ENCODE measurements around the gene CRACR2A. TPM values are rescaled to one million over a fixed set of nuclear protein-coding genes. Genes with fewer than 3 reads are reported as not detected.

CRACR2A gene
- total RNA-seq, 2 experiments from 2014 or later, result 38.5 to 40.1 TPM

GRCh38 chr12:3634348-3634747 is 118.6 kb downstream of the CRACR2A start:
- DNase-seq, result no peak
- Mint-ChIP-seq H3K27ac (no peak overlapping the region), H3K4me1 (ENCODE audit: low read depth) (peaks cover 31% of the 10 kb centered on the region), H3K36me3 (ENCODE audit: low read depth) (peaks cover 39% of the 10 kb centered on the region), H3K9me3 (ENCODE audit: insufficient read depth) (no peaks in the 10 kb centered on the region), H3K4me3 (no peak overlapping the region), H3K27me3 (ENCODE audit: low read depth) (no peaks in the 10 kb centered on the region)
- POLR2A ChIA-PET, result no interaction called here
- CTCF ChIA-PET, result interaction anchor here (0.8 to 2.0 kb wide), 2 partner anchors 169 to 334 kb away, joined by 3 to 6 read pairs; no protein-coding TSS in a partner anchor
- ATAC-seq, result no peak

GRCh38 chr12:3633396-3633795 is 119.5 kb downstream of the CRACR2A start:
- ChIA-PET CTCF (interaction anchor here (1.1 to 2.2 kb wide), 4 partner anchors 14 to 333 kb away, joined by 3 to 11 read pairs (median 6); no protein-coding TSS in a partner anchor), POLR2A (no interaction called here)
- peaks cover 31% of the 10 kb centered on the region for H3K4me1 Mint-ChIP-seq (ENCODE audit: low read depth)
- no peak overlapping the region for H3K4me3 Mint-ChIP-seq
- no peaks in the 10 kb centered on the region for H3K9me3 Mint-ChIP-seq (ENCODE audit: insufficient read depth)
- no peak for ATAC-seq
- peaks cover 46% of the 10 kb centered on the region for H3K36me3 Mint-ChIP-seq (ENCODE audit: low read depth)
- DNase-seq, result no peak
- peak overlapping the region; percentile 92 for H3K27ac Mint-ChIP-seq
- H3K27me3 Mint-ChIP-seq (ENCODE audit: low read depth), result no peaks in the 10 kb centered on the region

GRCh38 chr12:3632754-3633153 is 120.2 kb downstream of the CRACR2A start:
- H3K4me3 Mint-ChIP-seq, result no peak overlapping the region
- ATAC-seq, result no peak
- POLR2A ChIA-PET, result interaction anchor here (0.8 to 1.0 kb wide), 2 partner anchors 115 to 1558 kb away, joined by 3 read pairs; no protein-coding TSS in a partner anchor

DNA sequence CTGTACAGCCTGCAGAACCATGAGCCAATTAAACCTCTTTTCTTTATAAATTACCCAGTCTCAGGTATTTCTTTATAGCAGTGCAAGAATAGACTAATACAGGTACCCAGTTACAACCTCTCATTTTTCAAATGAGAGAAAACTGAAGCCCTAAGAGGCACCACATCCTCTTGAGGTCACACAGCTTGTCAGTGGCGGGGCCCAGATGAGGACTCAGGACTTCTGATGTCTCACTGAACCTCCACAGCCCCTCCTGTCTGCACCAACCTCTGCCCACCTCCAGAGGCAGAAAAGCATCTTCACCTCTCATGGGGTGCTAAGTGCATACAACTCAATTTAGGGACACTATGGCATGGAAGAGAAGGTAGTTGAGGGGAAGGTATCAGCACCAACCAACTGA is 120.7 kb downstream of the CRACR2A start:
- H3K9me3 Mint-ChIP-seq (ENCODE audit: insufficient read depth), result no peaks in the 10 kb centered on the region
- H3K4me3 Mint-ChIP-seq, result no peak overlapping the region
- peak; percentile 81 for DNase-seq
- peaks cover 31% of the 10 kb centered on the region for H3K4me1 Mint-ChIP-seq (ENCODE audit: low read depth)
- peak overlapping the region; percentile 92 for H3K27ac Mint-ChIP-seq
- ChIA-PET CTCF (interaction anchor here (0.6 to 2.2 kb wide), 9 partner anchors 9 to 332 kb away, joined by 3 to 11 read pairs (median 3); partner anchors contain the start of gene CRACR2A), POLR2A (interaction anchor here (0.8 to 1.0 kb wide), 2 partner anchors 116 to 1559 kb away, joined by 3 read pairs; no protein-coding TSS in a partner anchor)
- H3K36me3 Mint-ChIP-seq (ENCODE audit: low read depth), result peaks cover 44% of the 10 kb centered on the region
- no peaks in the 10 kb centered on the region for H3K27me3 Mint-ChIP-seq (ENCODE audit: low read depth)
- ATAC-seq, result peak; percentile 95

More at GRCh38 chr12:3632754-3633153, 120.2 kb downstream of the CRACR2A start:
- H3K27me3 Mint-ChIP-seq (ENCODE audit: low read depth), result no peaks in the 10 kb centered on the region
- H3K9me3 Mint-ChIP-seq (ENCODE audit: insufficient read depth), result no peaks in the 10 kb centered on the region
- H3K4me1 Mint-ChIP-seq (ENCODE audit: low read depth), result peaks cover 31% of the 10 kb centered on the region
- H3K27ac Mint-ChIP-seq, result peak overlapping the region; percentile 92
- CTCF ChIA-PET, result interaction anchor here (1.0 to 2.2 kb wide), 6 partner anchors 8 to 333 kb away, joined by 3 to 11 read pairs (median 4); no protein-coding TSS in a partner anchor
- no peak for DNase-seq
- peaks cover 48% of the 10 kb centered on the region for H3K36me3 Mint-ChIP-seq (ENCODE audit: low read depth)

GRCh38 chr12:3631759-3632158 is 121.2 kb downstream of the CRACR2A start:
- DNase-seq (peak; percentile 24), ATAC-seq (peak; percentile 14)
- peak overlapping the region; percentile 92 for H3K27ac Mint-ChIP-seq
- POLR2A ChIA-PET, result interaction anchor here (1.0 kb wide), 1 partner anchor 116 kb away, joined by 3 read pairs; no protein-coding TSS in a partner anchor
- peaks cover 44% of the 10 kb centered on the region for H3K36me3 Mint-ChIP-seq (ENCODE audit: low read depth)
- no peaks in the 10 kb centered on the region for H3K9me3 Mint-ChIP-seq (ENCODE audit: insufficient read depth)
- CTCF ChIA-PET, result interaction anchor here (0.6 to 2.2 kb wide), 7 partner anchors 9 to 332 kb away, joined by 3 to 11 read pairs (median 3); partner anchors contain the start of gene CRACR2A
- peaks cover 31% of the 10 kb centered on the region for H3K4me1 Mint-ChIP-seq (ENCODE audit: low read depth)
- H3K4me3 Mint-ChIP-seq, result no peak overlapping the region
- H3K27me3 Mint-ChIP-seq (ENCODE audit: low read depth), result no peaks in the 10 kb centered on the region

DNA sequence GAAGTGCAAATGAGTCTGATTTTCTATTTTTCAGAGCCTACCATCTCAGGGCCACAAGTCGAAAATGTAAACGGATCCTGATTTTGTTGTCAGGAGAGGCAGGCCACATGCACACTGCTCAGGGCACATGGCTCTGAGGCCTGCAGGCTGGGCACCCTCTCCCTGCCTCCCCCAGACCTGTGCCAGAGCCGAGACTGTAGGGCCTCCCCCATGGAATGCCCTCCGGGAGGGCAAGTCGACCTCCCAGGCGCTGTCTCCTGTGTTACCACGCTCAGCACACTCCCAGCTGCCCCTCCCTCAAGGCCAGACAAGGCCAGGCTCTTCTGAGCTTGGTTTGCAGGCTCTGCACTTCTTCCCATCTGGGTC is 121.7 kb downstream of the CRACR2A start:
- Mint-ChIP-seq H3K27me3 (ENCODE audit: low read depth) (no peaks in the 10 kb centered on the region), H3K9me3 (ENCODE audit: insufficient read depth) (no peaks in the 10 kb centered on the region), H3K4me3 (no peak overlapping the region), H3K27ac (peak overlapping the region; percentile 92), H3K36me3 (ENCODE audit: low read depth) (peaks cover 44% of the 10 kb centered on the region), H3K4me1 (ENCODE audit: low read depth) (peaks cover 31% of the 10 kb centered on the region)
- CTCF ChIA-PET, result interaction anchor here (1.0 to 2.2 kb wide), 3 partner anchors 122 to 331 kb away, joined by 3 to 11 read pairs (median 3); partner anchors contain the start of gene CRACR2A
- DNase-seq (no peak), ATAC-seq (no peak)
- POLR2A ChIA-PET, result no interaction called here

GRCh38 chr12:3630621-3631271 is 122.2 kb downstream of the CRACR2A start:
- ATAC-seq, result no peak
- no peak for DNase-seq
- peaks cover 48% of the 10 kb centered on the region for H3K36me3 Mint-ChIP-seq (ENCODE audit: low read depth)
- CTCF ChIA-PET, result interaction anchor here (1.0 kb wide), 1 partner anchor 330 kb away, joined by 3 read pairs; no protein-coding TSS in a partner anchor
- peak overlapping the region; percentile 92 for H3K27ac Mint-ChIP-seq
- POLR2A ChIA-PET, result no interaction called here
- peaks cover 31% of the 10 kb centered on the region for H3K4me1 Mint-ChIP-seq (ENCODE audit: low read depth)
- no peaks in the 10 kb centered on the region for H3K9me3 Mint-ChIP-seq (ENCODE audit: insufficient read depth)
- H3K4me3 Mint-ChIP-seq, result no peak overlapping the region
- no peaks in the 10 kb centered on the region for H3K27me3 Mint-ChIP-seq (ENCODE audit: low read depth)

- CTCF ChIA-PET, result interaction anchor here (1.0 kb wide), 1 partner anchor 330 kb away, joined by 3 read pairs; no protein-coding TSS in a partner anchor
- ATAC-seq (no peak), DNase-seq (no peak)
- POLR2A ChIA-PET, result no interaction called here
- H3K4me1 Mint-ChIP-seq (ENCODE audit: low read depth), result peaks cover 31% of the 10 kb centered on the region
- H3K9me3 Mint-ChIP-seq (ENCODE audit: insufficient read depth), result no peaks in the 10 kb centered on the region
- no peak overlapping the region for H3K27ac Mint-ChIP-seq
- H3K36me3 Mint-ChIP-seq (ENCODE audit: low read depth), result peaks cover 53% of the 10 kb centered on the region
- no peak overlapping the region for H3K4me3 Mint-ChIP-seq
- no peaks in the 10 kb centered on the region for H3K27me3 Mint-ChIP-seq (ENCODE audit: low read depth)
Measured at GRCh38 chr12:3630111-3630510, 122.8 kb downstream of the CRACR2A start.

DNA sequence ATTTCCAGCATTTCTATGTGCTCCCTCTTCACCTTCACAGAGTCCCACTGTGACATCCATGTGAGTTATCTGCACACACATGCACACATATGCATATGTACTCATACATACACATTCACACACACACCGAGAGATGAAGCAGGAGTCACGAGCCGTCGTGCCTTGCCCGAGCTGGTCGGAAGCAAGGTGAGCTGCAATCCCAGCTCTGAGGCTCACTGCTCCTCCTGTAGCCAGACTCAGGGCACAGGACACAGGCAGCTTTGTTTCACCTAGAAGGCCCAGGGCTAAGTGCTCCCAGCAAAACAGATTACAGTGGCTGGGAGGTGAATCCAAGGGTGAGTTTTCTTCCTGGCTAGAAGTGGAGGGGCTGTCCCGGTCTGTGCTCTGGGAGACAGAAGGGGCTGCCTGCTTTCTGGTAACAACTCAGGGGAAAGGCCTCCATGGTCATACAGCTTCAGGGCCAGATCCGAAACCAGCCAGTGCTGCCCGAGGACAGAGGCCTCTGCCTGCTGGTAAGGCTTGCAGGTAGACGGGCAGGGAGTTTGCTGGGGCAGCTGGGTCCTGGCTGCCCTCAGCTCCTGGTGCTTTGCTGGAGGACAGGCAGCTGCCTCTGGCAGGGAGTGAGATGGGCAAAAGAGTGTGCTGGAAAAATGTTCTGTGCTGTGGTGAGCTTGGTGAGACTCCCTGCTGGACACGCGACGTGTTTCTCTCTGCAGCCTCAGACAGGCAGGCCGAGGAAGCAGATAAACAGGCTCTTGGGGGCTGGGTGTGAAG is 123.7 kb downstream of the CRACR2A start:
- H3K9me3 Mint-ChIP-seq (ENCODE audit: insufficient read depth), result no peaks in the 10 kb centered on the region
- ChIA-PET CTCF (no interaction called here), POLR2A (no interaction called here)
- H3K27me3 Mint-ChIP-seq (ENCODE audit: low read depth), result no peaks in the 10 kb centered on the region
- no peak overlapping the region for H3K4me3 Mint-ChIP-seq
- H3K36me3 Mint-ChIP-seq (ENCODE audit: low read depth), result peaks cover 55% of the 10 kb centered on the region
- DNase-seq (no peak), ATAC-seq (no peak)
- H3K27ac Mint-ChIP-seq, result peak overlapping the region; percentile 36
- peaks cover 31% of the 10 kb centered on the region for H3K4me1 Mint-ChIP-seq (ENCODE audit: low read depth)

- CTCF ChIA-PET, result no interaction called here
- peaks cover 56% of the 10 kb centered on the region for H3K36me3 Mint-ChIP-seq (ENCODE audit: low read depth)
- no peak for ATAC-seq
Measured at GRCh38 chr12:3628629-3629028, 124.3 kb downstream of the CRACR2A start.

GRCh38 chr12:3627336-3627735 is 125.6 kb downstream of the CRACR2A start:
- CTCF ChIA-PET, result interaction anchor here (1.2 kb wide), 1 partner anchor 327 kb away, joined by 3 read pairs; no protein-coding TSS in a partner anchor
- Mint-ChIP-seq H3K9me3 (ENCODE audit: insufficient read depth) (no peaks in the 10 kb centered on the region), H3K4me1 (ENCODE audit: low read depth) (peaks cover 17% of the 10 kb centered on the region), H3K36me3 (ENCODE audit: low read depth) (peaks cover 53% of the 10 kb centered on the region), H3K27me3 (ENCODE audit: low read depth) (no peaks in the 10 kb centered on the region), H3K4me3 (no peak overlapping the region), H3K27ac (no peak overlapping the region)
- ATAC-seq (no peak), DNase-seq (no peak)
- POLR2A ChIA-PET, result no interaction called here

More at GRCh38 chr12:3628629-3629028, 124.3 kb downstream of the CRACR2A start:
- no peak for DNase-seq
- Mint-ChIP-seq H3K4me3 (no peak overlapping the region), H3K9me3 (ENCODE audit: insufficient read depth) (no peaks in the 10 kb centered on the region), H3K27ac (no peak overlapping the region), H3K27me3 (ENCODE audit: low read depth) (no peaks in the 10 kb centered on the region), H3K4me1 (ENCODE audit: low read depth) (peaks cover 30% of the 10 kb centered on the region)
- POLR2A ChIA-PET, result no interaction called here

All from activated CD8-positive, alpha-beta T cell treated with anti-CD3 and anti-CD28 coated beads, Interleukin-2, amount 10 ng/mL, durations not matched to agents 7 days and 5 days (primary cell).